ENCODE results near the gene DMRTC2. TPM values are rescaled to one million over a fixed set of nuclear protein-coding genes. Genes with fewer than 3 reads are reported as not detected.

DMRTC2 gene
- not detected for total RNA-seq

- ChIA-PET CTCF (no interaction called here), POLR2A (no interaction called here)
- Mint-ChIP-seq H3K9me3 (ENCODE audit: insufficient read depth) (no peaks in the 10 kb centered on the region), H3K27ac (no peak within 1 kb of the TSS), H3K4me1 (ENCODE audit: low read depth) (no peaks in the 10 kb centered on the region), H3K27me3 (ENCODE audit: low read depth) (peaks cover 9% of the 10 kb centered on the region), H3K4me3 (no peak within 1 kb of the TSS), H3K36me3 (ENCODE audit: low read depth) (no peaks in the 10 kb centered on the region)
- DNase-seq: no peak
- ATAC-seq: no peak
Measured at GRCh38 chr19:41845001-41845050, at the start of gene DMRTC2. TSS of gene DMRTC2 (plus strand) at chr19:41845042. CDS start at chr19:41847429, 2,387 bp downstream.

- H3K4me3 Mint-ChIP-seq: no peak within 1 kb of the TSS
Measured at GRCh38 chr19:41796362-41796761, 48.5 kb upstream of the DMRTC2 start, which contains the start of gene CEACAM3. TSS of gene CEACAM3 (plus strand) at chr19:41796587. CDS start at chr19:41796678, 91 bp downstream.

GRCh38 chr19:41796901-41797300, 47.9 kb upstream of the DMRTC2 start:
- CTCF ChIA-PET: interaction anchor here (0.7 to 5.8 kb wide), 4 partner anchors 12 to 44 kb away, joined by 3 to 69 read pairs (median 20); no protein-coding TSS in a partner anchor
- POLR2A ChIA-PET: no interaction called here
- Mint-ChIP-seq H3K4me1 (ENCODE audit: low read depth) (no peaks in the 10 kb centered on the region), H3K27ac (no peak overlapping the region), H3K4me3 (no peak overlapping the region), H3K27me3 (ENCODE audit: low read depth) (peaks cover 28% of the 10 kb centered on the region), H3K9me3 (ENCODE audit: insufficient read depth) (no peaks in the 10 kb centered on the region), H3K36me3 (ENCODE audit: low read depth) (no peaks in the 10 kb centered on the region)
- DNase-seq (no peak), ATAC-seq (no peak)

More at GRCh38 chr19:41796362-41796761, 48.5 kb upstream of the DMRTC2 start, which contains the start of gene CEACAM3:
- no peaks in the 10 kb centered on the region for H3K36me3 Mint-ChIP-seq (ENCODE audit: low read depth)
- ChIA-PET CTCF (interaction anchor here (0.7 to 6.1 kb wide), 6 partner anchors 11 to 163 kb away, joined by 3 to 152 read pairs (median 25); partner anchors contain the start of gene RABAC1), POLR2A (no interaction called here)
- DNase-seq (no peak), ATAC-seq (no peak)
- H3K4me1 Mint-ChIP-seq (ENCODE audit: low read depth): no peaks in the 10 kb centered on the region
- H3K9me3 Mint-ChIP-seq (ENCODE audit: insufficient read depth): no peaks in the 10 kb centered on the region
- peaks cover 27% of the 10 kb centered on the region for H3K27me3 Mint-ChIP-seq (ENCODE audit: low read depth)
- H3K27ac Mint-ChIP-seq: no peak within 1 kb of the TSS

GRCh38 chr19:41799444-41800000, 45.3 kb upstream of the DMRTC2 start:
- DNase-seq (no peak), ATAC-seq (no peak)
- peaks cover 19% of the 10 kb centered on the region for H3K27me3 Mint-ChIP-seq (ENCODE audit: low read depth)
- H3K9me3 Mint-ChIP-seq (ENCODE audit: insufficient read depth): no peaks in the 10 kb centered on the region
- ChIA-PET POLR2A (no interaction called here), CTCF (interaction anchor here (1.7 kb wide), 1 partner anchor 37 kb away, joined by 3 read pairs; no protein-coding TSS in a partner anchor)
- no peak overlapping the region for H3K27ac Mint-ChIP-seq
- H3K36me3 Mint-ChIP-seq (ENCODE audit: low read depth): no peaks in the 10 kb centered on the region
- peaks cover 14% of the 10 kb centered on the region for H3K4me1 Mint-ChIP-seq (ENCODE audit: low read depth)
- no peak overlapping the region for H3K4me3 Mint-ChIP-seq

- no peak overlapping the region for H3K4me3 Mint-ChIP-seq
- no peak for ATAC-seq
- peaks cover 17% of the 10 kb centered on the region for H3K27me3 Mint-ChIP-seq (ENCODE audit: low read depth)
- no peak overlapping the region for H3K27ac Mint-ChIP-seq
- ChIA-PET CTCF (no interaction called here), POLR2A (no interaction called here)
- H3K4me1 Mint-ChIP-seq (ENCODE audit: low read depth): peaks cover 17% of the 10 kb centered on the region
- no peak for DNase-seq
- H3K9me3 Mint-ChIP-seq (ENCODE audit: insufficient read depth): no peaks in the 10 kb centered on the region
- no peaks in the 10 kb centered on the region for H3K36me3 Mint-ChIP-seq (ENCODE audit: low read depth)
Measured at GRCh38 chr19:41801031-41801430, 43.8 kb upstream of the DMRTC2 start.

- POLR2A ChIA-PET: no interaction called here
- DNase-seq (no peak), ATAC-seq (no peak)
- Mint-ChIP-seq H3K4me1 (ENCODE audit: low read depth) (peaks cover 17% of the 10 kb centered on the region), H3K27ac (no peak overlapping the region), H3K4me3 (no peak overlapping the region), H3K9me3 (ENCODE audit: insufficient read depth) (no peaks in the 10 kb centered on the region), H3K36me3 (ENCODE audit: low read depth) (no peaks in the 10 kb centered on the region), H3K27me3 (ENCODE audit: low read depth) (peaks cover 12% of the 10 kb centered on the region)
- CTCF ChIA-PET: interaction anchor here (1.1 to 4.6 kb wide), 3 partner anchors 8 to 95 kb away, joined by 3 to 53 read pairs (median 4); no protein-coding TSS in a partner anchor
Measured at GRCh38 chr19:41801792-41802211, 43.0 kb upstream of the DMRTC2 start.

GRCh38 chr19:41802770-41803169, 42.1 kb upstream of the DMRTC2 start:
- ATAC-seq (no peak), DNase-seq (no peak)
- H3K36me3 Mint-ChIP-seq (ENCODE audit: low read depth): no peaks in the 10 kb centered on the region
- H3K27ac Mint-ChIP-seq: no peak overlapping the region
- peaks cover 7% of the 10 kb centered on the region for H3K27me3 Mint-ChIP-seq (ENCODE audit: low read depth)
- H3K9me3 Mint-ChIP-seq (ENCODE audit: insufficient read depth): no peaks in the 10 kb centered on the region
- H3K4me1 Mint-ChIP-seq (ENCODE audit: low read depth): peaks cover 17% of the 10 kb centered on the region
- CTCF ChIA-PET: interaction anchor here (1.1 to 4.6 kb wide), 3 partner anchors 9 to 96 kb away, joined by 3 to 53 read pairs (median 4); no protein-coding TSS in a partner anchor
- H3K4me3 Mint-ChIP-seq: no peak overlapping the region
- POLR2A ChIA-PET: no interaction called here

- Mint-ChIP-seq H3K36me3 (ENCODE audit: low read depth) (no peaks in the 10 kb centered on the region), H3K27ac (no peak overlapping the region), H3K4me1 (ENCODE audit: low read depth) (peaks cover 17% of the 10 kb centered on the region), H3K9me3 (ENCODE audit: insufficient read depth) (no peaks in the 10 kb centered on the region), H3K4me3 (no peak overlapping the region), H3K27me3 (ENCODE audit: low read depth) (peaks cover 7% of the 10 kb centered on the region)
- ATAC-seq (no peak), DNase-seq (no peak)
- ChIA-PET POLR2A (no interaction called here), CTCF (interaction anchor here (1.0 to 4.6 kb wide), 3 partner anchors 10 to 97 kb away, joined by 3 to 53 read pairs (median 3); no protein-coding TSS in a partner anchor)
Measured at GRCh38 chr19:41804336-41804735, 40.5 kb upstream of the DMRTC2 start.

- no peak overlapping the region for H3K4me3 Mint-ChIP-seq
- DNase-seq (no peak), ATAC-seq (no peak)
- H3K9me3 Mint-ChIP-seq (ENCODE audit: insufficient read depth): no peaks in the 10 kb centered on the region
- ChIA-PET POLR2A (no interaction called here), CTCF (interaction anchor here (1.3 kb wide), 1 partner anchor 14 kb away, joined by 4 read pairs; no protein-coding TSS in a partner anchor)
- no peak overlapping the region for H3K27ac Mint-ChIP-seq
- H3K36me3 Mint-ChIP-seq (ENCODE audit: low read depth): no peaks in the 10 kb centered on the region
- H3K4me1 Mint-ChIP-seq (ENCODE audit: low read depth): peaks cover 16% of the 10 kb centered on the region
- peaks cover 4% of the 10 kb centered on the region for H3K27me3 Mint-ChIP-seq (ENCODE audit: low read depth)
Measured at GRCh38 chr19:41807176-41807575, 37.7 kb upstream of the DMRTC2 start.

- ATAC-seq (no peak), DNase-seq (no peak)
- POLR2A ChIA-PET: no interaction called here
- no peaks in the 10 kb centered on the region for H3K27me3 Mint-ChIP-seq (ENCODE audit: low read depth)
- H3K9me3 Mint-ChIP-seq (ENCODE audit: insufficient read depth): no peaks in the 10 kb centered on the region
- H3K4me1 Mint-ChIP-seq (ENCODE audit: low read depth): peaks cover 8% of the 10 kb centered on the region
- CTCF ChIA-PET: no interaction called here
- H3K27ac Mint-ChIP-seq: no peak overlapping the region
- H3K36me3 Mint-ChIP-seq (ENCODE audit: low read depth): no peaks in the 10 kb centered on the region
- no peak overlapping the region for H3K4me3 Mint-ChIP-seq
Measured at GRCh38 chr19:41808663-41809566, 35.9 kb upstream of the DMRTC2 start.

- no peaks in the 10 kb centered on the region for H3K27me3 Mint-ChIP-seq (ENCODE audit: low read depth)
- H3K4me3 Mint-ChIP-seq: no peak overlapping the region
- no peak overlapping the region for H3K27ac Mint-ChIP-seq
- POLR2A ChIA-PET: no interaction called here
- H3K9me3 Mint-ChIP-seq (ENCODE audit: insufficient read depth): no peaks in the 10 kb centered on the region
- no peaks in the 10 kb centered on the region for H3K36me3 Mint-ChIP-seq (ENCODE audit: low read depth)
- CTCF ChIA-PET: interaction anchor here (0.9 to 4.4 kb wide), 3 partner anchors 15 to 57 kb away, joined by 5 to 10 read pairs (median 5); no protein-coding TSS in a partner anchor
- DNase-seq: no peak
- no peak for ATAC-seq
- H3K4me1 Mint-ChIP-seq (ENCODE audit: low read depth): peaks cover 8% of the 10 kb centered on the region
Measured at GRCh38 chr19:41810301-41810700, 34.5 kb upstream of the DMRTC2 start.

- Mint-ChIP-seq H3K4me1 (ENCODE audit: low read depth) (peaks cover 10% of the 10 kb centered on the region), H3K4me3 (no peak overlapping the region), H3K36me3 (ENCODE audit: low read depth) (no peaks in the 10 kb centered on the region), H3K27me3 (ENCODE audit: low read depth) (no peaks in the 10 kb centered on the region), H3K9me3 (ENCODE audit: insufficient read depth) (no peaks in the 10 kb centered on the region), H3K27ac (no peak overlapping the region)
- ATAC-seq (no peak), DNase-seq (no peak)
- POLR2A ChIA-PET: no interaction called here
- CTCF ChIA-PET: interaction anchor here (0.6 to 4.4 kb wide), 5 partner anchors 10 to 58 kb away, joined by 3 to 10 read pairs (median 5); no protein-coding TSS in a partner anchor
Measured at GRCh38 chr19:41811036-41811435, 33.8 kb upstream of the DMRTC2 start.
